NCI-H1694 (cell line): ENCODE data around the gene CTIF.

ENCODE experiments used
- DNase-seq: peaks from one replicate; lab custom pipeline; 2025; lab: John Stamatoyannopoulos, UW

CTIF gene

GRCh38 chr18:48551100-48551499 lies 12.3 kb downstream of the CTIF start:
- no peak for DNase-seq

GRCh38 chr18:48552130-48552529 lies 13.3 kb downstream of the CTIF start:
- DNase-seq, result no peak

GRCh38 chr18:48553236-48553635 lies 14.4 kb downstream of the CTIF start:
- no peak for DNase-seq

GRCh38 chr18:48554610-48555400 lies 16.0 kb downstream of the CTIF start:
- DNase-seq, result no peak

GRCh38 chr18:48555465-48555995 lies 16.7 kb downstream of the CTIF start:
- no peak for DNase-seq

GRCh38 chr18:48557640-48558174 lies 18.9 kb downstream of the CTIF start:
- no peak for DNase-seq

GRCh38 chr18:48558248-48558647 lies 19.4 kb downstream of the CTIF start:
- no peak for DNase-seq

GRCh38 chr18:48560491-48560890 lies 21.7 kb downstream of the CTIF start:
- DNase-seq, result no peak

- DNase-seq, result no peak
Observed at GRCh38 chr18:48562075-48562474, 23.2 kb downstream of the CTIF start.

GRCh38 chr18:48563027-48563426 lies 24.2 kb downstream of the CTIF start:
- no peak for DNase-seq

- DNase-seq, result no peak
Observed at GRCh38 chr18:48564139-48564538, 25.3 kb downstream of the CTIF start.

GRCh38 chr18:48565105-48565504 lies 26.3 kb downstream of the CTIF start:
- no peak for DNase-seq

- DNase-seq, result no peak
Observed at GRCh38 chr18:48566589-48566988, 27.8 kb downstream of the CTIF start.

- no peak for DNase-seq
Observed at GRCh38 chr18:48567388-48567787, 28.6 kb downstream of the CTIF start.

GRCh38 chr18:48569139-48569914 lies 30.5 kb downstream of the CTIF start:
- no peak for DNase-seq

- DNase-seq, result no peak
Observed at GRCh38 chr18:48569915-48570264, 31.1 kb downstream of the CTIF start.

GRCh38 chr18:48570313-48570712 lies 31.5 kb downstream of the CTIF start:
- DNase-seq, result no peak

GRCh38 chr18:48571639-48572384 lies 33.0 kb downstream of the CTIF start:
- DNase-seq, result no peak

- no peak for DNase-seq
Observed at GRCh38 chr18:48572402-48573126, 33.7 kb downstream of the CTIF start.

- DNase-seq, result no peak
Observed at GRCh38 chr18:48573632-48574283, 34.9 kb downstream of the CTIF start.
